K562 (cell line): Measurements from ENCODE around the gene TMEM14C. TPM values are rescaled to one million over a fixed set of nuclear protein-coding genes. Genes with fewer than 3 reads are reported as not detected.

Experiments used
- CBFB ChIP-seq: sonication (generic); formaldehyde crosslinking; IDR thresholded peaks from 2 replicates; pipeline ENCODE4 v1.4.0; 2020; ENCODE audit warnings: mild to moderate bottlenecking, missing genetic modification reagents
- DNMT1 ChIP-seq: fragments of 450-650 bp; IDR thresholded peaks from 2 replicates; pipeline ENCODE4 v1.6.1; 2016; ENCODE audit warnings: antibody characterized with exemption, mild to moderate bottlenecking
- HNRNPUL1 ChIP-seq: fragments of 200-400 bp; formaldehyde crosslinking; IDR thresholded peaks from 2 replicates; pipeline ENCODE4 v1.6.1; 2017; ENCODE audit warnings: low read length
- KLF16 ChIP-seq: IDR thresholded peaks from 2 replicates; pipeline ENCODE4 v1.6.1; 2016; ENCODE audit warnings: antibody characterized with exemption
- MTF1 ChIP-seq: fragments of 250-450 bp; sonication (Bioruptor Pico); IDR thresholded peaks from 2 replicates; pipeline ENCODE4 v1.9.0; 2021; ENCODE audit warnings: moderate library complexity, mild to moderate bottlenecking, inconsistent platforms, borderline replicate concordance
- NR1H2 ChIP-seq: sonication (generic); formaldehyde crosslinking; IDR thresholded peaks from 2 replicates; pipeline ENCODE4 v1.4.0; 2020; ENCODE audit warnings: mild to moderate bottlenecking, missing genetic modification reagents
- RBM17 ChIP-seq: fragments of 200-400 bp; formaldehyde crosslinking; IDR thresholded peaks from 2 replicates; pipeline ENCODE4 v1.6.1; 2017; ENCODE audit warnings: low read depth, mild to moderate bottlenecking, low read length, borderline replicate concordance
- RCOR1 ChIP-seq, 2 experiments: IDR thresholded peaks; 2 replicates each; pipeline ENCODE4 v1.6.1; 2012; ENCODE audit warnings: low read depth in 2 of 2, low read length in 2 of 2, borderline replicate concordance in 1 of 2, improper control_type of control experiment in 1 of 2
- SIX5 ChIP-seq, 2 experiments: IDR thresholded peaks; 2 replicates each; pipeline ENCODE4 v1.6.1; 2011; ENCODE audit warnings: low read length in 2 of 2, borderline replicate concordance in 1 of 2, low read depth in 1 of 2, mild to moderate bottlenecking in 1 of 2, moderate library complexity in 1 of 2; ENCODE audit not compliant: insufficient read depth in 1 of 2
- ZNF263 ChIP-seq: sonication (generic); formaldehyde crosslinking; IDR thresholded peaks from 2 replicates; pipeline ENCODE4 v1.8.0; 2022; ENCODE audit warnings: mild to moderate bottlenecking, missing genetic modification reagents, borderline replicate concordance
- ZNF668 ChIP-seq: fragments of 250-450 bp; sonication (Bioruptor Pico); IDR thresholded peaks from 2 replicates; pipeline ENCODE4 v1.8.0; 2022; ENCODE audit warnings: mild to moderate bottlenecking, inconsistent platforms
- polyA plus RNA-seq, 8 experiments: library from polyadenylated mRNA; depleted of rRNA in 4 of 8; stranded (reverse) in 5 of 8; unstranded in 3 of 8; fragments of >200 nt; fragmentation: Nextera tagmentation in 2 of 8; fragmentation: Illumina TruSeq in 1 of 8; extraction: Ambion mirVana in 2 of 8; extraction: Trizol in 1 of 8; gene quantifications; 2 replicates each; pipeline versions ENCODE4 v1.2.1 to v1.2.3, GENCODE V29; 2011 to 2014; ENCODE audit warnings: inconsistent platforms in 1 of 8, missing spikeins in 1 of 8
- total RNA-seq, 7 experiments: library from RNA; depleted of rRNA in 6 of 7; stranded (reverse); fragments of >200 nt in 6 of 7; fragmentation: Illumina TruSeq in 2 of 7; extraction: Trizol in 2 of 7; gene quantifications; 2 replicates each; pipeline versions ENCODE4 v1.2.1 to v1.2.3, GENCODE V29; 2011 to 2021; ENCODE audit warnings: low replicate concordance in 1 of 7
- TF ChIP-seq, protein P1 (sequence below), 3 experiments: fragments of 200-800 bp in 1 of 3; fragments of 250-450 bp in 1 of 3; fragments of 450-650 bp in 1 of 3; sonication (Bioruptor Pico) in 1 of 3; sonication (Bioruptor generic) in 1 of 3; formaldehyde crosslinking in 1 of 3; IDR thresholded peaks; 2 replicates each; pipeline versions ENCODE4 v1.6.1 to v1.8.0; 2016 to 2022; ENCODE audit warnings: mild to moderate bottlenecking in 2 of 3, missing genetic modification characterization in 2 of 3, missing compliant biosample characterization in 1 of 3, moderate library complexity in 1 of 3
- TF ChIP-seq, protein P2 (sequence below): fragments of 250-450 bp; sonication (Bioruptor Pico); IDR thresholded peaks from 2 replicates; pipeline ENCODE4 v1.4.0; 2020; ENCODE audit warnings: mild to moderate bottlenecking, moderate library complexity

The TMEM14C gene
- total and polyA plus RNA-seq, 9 of the 15 experiments (the other 6 are each of a cell fraction or from before 2014, with no cell fraction given): 151 to 496 (median 263) TPM

DNA sequence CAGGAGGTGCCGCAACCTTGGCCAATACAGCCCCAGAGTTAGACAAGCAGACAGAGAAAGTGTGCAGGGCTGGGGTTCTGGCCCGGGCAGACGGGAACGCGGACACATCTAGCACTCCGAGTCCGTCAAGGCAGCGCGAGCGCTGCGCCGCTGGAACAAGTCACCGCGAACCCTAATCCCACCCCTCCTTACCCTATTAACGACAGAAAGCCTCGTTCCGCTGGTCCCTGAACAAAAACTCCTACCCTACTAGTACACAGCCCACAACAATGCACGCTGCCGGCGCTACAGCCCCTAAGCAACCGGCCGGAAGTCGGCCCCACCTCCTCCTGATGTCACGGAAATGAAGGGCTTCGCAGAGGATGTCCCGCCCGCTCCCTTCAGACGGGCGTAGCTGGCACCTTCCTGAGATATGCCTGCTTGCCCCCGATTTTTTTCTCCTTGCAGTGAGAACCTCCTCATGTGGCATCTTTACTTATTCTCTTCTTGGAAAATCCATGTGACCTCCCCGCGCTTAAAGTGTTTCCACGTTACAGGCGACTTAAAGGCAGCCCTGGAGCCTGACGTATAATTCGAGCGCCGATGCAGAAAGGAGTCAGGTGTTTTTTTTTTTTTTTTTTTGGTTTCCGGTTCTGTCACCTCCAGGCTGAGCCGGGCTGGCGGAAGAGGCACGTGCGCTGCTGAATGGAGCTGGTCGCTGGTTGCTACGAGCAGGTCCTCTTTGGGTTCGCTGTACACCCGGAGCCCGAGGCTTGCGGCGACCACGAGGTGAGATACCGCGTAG is 28.4 kb upstream of the TMEM14C start, which contains the start of the genes C6orf52 and PAK1IP1 (continued):
- TF ChIP-seq, protein P1, sequence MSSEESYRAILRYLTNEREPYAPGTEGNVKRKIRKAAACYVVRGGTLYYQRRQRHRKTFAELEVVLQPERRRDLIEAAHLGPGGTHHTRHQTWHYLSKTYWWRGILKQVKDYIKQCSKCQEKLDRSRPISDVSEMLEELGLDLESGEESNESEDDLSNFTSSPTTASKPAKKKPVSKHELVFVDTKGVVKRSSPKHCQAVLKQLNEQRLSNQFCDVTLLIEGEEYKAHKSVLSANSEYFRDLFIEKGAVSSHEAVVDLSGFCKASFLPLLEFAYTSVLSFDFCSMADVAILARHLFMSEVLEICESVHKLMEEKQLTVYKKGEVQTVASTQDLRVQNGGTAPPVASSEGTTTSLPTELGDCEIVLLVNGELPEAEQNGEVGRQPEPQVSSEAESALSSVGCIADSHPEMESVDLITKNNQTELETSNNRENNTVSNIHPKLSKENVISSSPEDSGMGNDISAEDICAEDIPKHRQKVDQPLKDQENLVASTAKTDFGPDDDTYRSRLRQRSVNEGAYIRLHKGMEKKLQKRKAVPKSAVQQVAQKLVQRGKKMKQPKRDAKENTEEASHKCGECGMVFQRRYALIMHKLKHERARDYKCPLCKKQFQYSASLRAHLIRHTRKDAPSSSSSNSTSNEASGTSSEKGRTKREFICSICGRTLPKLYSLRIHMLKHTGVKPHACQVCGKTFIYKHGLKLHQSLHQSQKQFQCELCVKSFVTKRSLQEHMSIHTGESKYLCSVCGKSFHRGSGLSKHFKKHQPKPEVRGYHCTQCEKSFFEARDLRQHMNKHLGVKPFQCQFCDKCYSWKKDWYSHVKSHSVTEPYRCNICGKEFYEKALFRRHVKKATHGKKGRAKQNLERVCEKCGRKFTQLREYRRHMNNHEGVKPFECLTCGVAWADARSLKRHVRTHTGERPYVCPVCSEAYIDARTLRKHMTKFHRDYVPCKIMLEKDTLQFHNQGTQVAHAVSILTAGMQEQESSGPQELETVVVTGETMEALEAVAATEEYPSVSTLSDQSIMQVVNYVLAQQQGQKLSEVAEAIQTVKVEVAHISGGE (CRISPR knock-in tag; IDR thresholded peaks at IDR 0.05): peak in 2 of 3 experiments; percentile 41 to 95; a peak in 3 of 6 replicates
- TF ChIP-seq ZNF668 (no peak), DNMT1 (no peak), CBFB (CRISPR knock-in tag) (peak; percentile 89), NR1H2 (CRISPR knock-in tag) (peak; percentile 77; the same call in 1 of the 2 replicates), RBM17 (no peak), HNRNPUL1 (no peak), RCOR1 (IDR thresholded peaks at IDR 0.05; ENCODE audit: borderline replicate concordance in 1 of 2, low read depth in 2 of 2, low read length in 2 of 2) (no peak), ZNF263 (CRISPR knock-in tag) (no peak; the same call in 1 of the 2 replicates), MTF1 (CRISPR knock-in tag) (no peak), SIX5 (IDR thresholded peaks at IDR 0.05; ENCODE audit: borderline replicate concordance in 1 of 2, insufficient read depth in 1 of 2, low read depth in 1 of 2, low read length in 2 of 2) (peak; percentile 24 to 37; a peak in 2 of 4 replicates), KLF16 (no peak)
- TF ChIP-seq, protein P2, sequence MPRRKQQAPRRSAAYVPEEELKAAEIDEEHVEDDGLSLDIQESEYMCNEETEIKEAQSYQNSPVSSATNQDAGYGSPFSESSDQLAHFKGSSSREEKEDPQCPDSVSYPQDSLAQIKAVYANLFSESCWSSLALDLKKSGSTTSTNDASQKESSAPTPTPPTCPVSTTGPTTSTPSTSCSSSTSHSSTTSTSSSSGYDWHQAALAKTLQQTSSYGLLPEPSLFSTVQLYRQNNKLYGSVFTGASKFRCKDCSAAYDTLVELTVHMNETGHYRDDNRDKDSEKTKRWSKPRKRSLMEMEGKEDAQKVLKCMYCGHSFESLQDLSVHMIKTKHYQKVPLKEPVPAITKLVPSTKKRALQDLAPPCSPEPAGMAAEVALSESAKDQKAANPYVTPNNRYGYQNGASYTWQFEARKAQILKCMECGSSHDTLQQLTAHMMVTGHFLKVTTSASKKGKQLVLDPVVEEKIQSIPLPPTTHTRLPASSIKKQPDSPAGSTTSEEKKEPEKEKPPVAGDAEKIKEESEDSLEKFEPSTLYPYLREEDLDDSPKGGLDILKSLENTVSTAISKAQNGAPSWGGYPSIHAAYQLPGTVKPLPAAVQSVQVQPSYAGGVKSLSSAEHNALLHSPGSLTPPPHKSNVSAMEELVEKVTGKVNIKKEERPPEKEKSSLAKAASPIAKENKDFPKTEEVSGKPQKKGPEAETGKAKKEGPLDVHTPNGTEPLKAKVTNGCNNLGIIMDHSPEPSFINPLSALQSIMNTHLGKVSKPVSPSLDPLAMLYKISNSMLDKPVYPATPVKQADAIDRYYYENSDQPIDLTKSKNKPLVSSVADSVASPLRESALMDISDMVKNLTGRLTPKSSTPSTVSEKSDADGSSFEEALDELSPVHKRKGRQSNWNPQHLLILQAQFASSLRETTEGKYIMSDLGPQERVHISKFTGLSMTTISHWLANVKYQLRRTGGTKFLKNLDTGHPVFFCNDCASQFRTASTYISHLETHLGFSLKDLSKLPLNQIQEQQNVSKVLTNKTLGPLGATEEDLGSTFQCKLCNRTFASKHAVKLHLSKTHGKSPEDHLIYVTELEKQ (CRISPR knock-in tag): no peak
